HepG2 (cell line): Measurements from ENCODE around the gene CHKA. TPM values are rescaled to one million over a fixed set of nuclear protein-coding genes. Genes with fewer than 3 reads are reported as not detected.
A peak's percentile ranks its signal among the peaks of the same experiment; 100 is the strongest.

Experiments used
- AHR ChIP-seq: IDR thresholded peaks from 2 replicates; pipeline ENCODE4 v1.6.1; 2018; ENCODE audit warnings: missing genetic modification reagents, missing compliant biosample characterization
- ATF1 ChIP-seq: IDR thresholded peaks from 2 replicates; pipeline ENCODE4 v1.6.1; 2016; ENCODE audit warnings: mild to moderate bottlenecking, control low read depth
- ELF3 ChIP-seq: IDR thresholded peaks from 2 replicates; pipeline ENCODE4 v1.6.1; 2016; ENCODE audit warnings: missing genetic modification reagents, missing compliant biosample characterization
- ERF ChIP-seq: IDR thresholded peaks from 2 replicates; pipeline ENCODE4 v1.6.1; 2018; ENCODE audit warnings: missing biosample characterization, missing genetic modification reagents
- HNF4G ChIP-seq, 2 experiments: sonication (generic) in 1 of 2; formaldehyde crosslinking in 1 of 2; IDR thresholded peaks; 2 replicates each; pipeline versions ENCODE4 v1.4.0 to v1.6.1; 2011 to 2020; ENCODE audit warnings: borderline replicate concordance in 2 of 2, low read depth in 2 of 2, mild to moderate bottlenecking in 2 of 2, low read length in 1 of 2, missing genetic modification reagents in 1 of 2, moderate library complexity in 1 of 2
- KAT7 ChIP-seq: IDR thresholded peaks from 2 replicates; pipeline ENCODE4 v1.6.1; 2018; ENCODE audit warnings: borderline replicate concordance, missing compliant biosample characterization
- KMT2A ChIP-seq: sonication (generic); formaldehyde crosslinking; IDR thresholded peaks from 2 replicates; pipeline ENCODE4 v1.4.0; 2020; ENCODE audit warnings: missing genetic modification reagents
- MAZ ChIP-seq, 2 experiments: sonication (generic) in 1 of 2; formaldehyde crosslinking in 1 of 2; IDR thresholded peaks; 2 replicates each; pipeline versions ENCODE4 v1.5.0 to v1.6.1; 2012 to 2020; ENCODE audit warnings: low read depth in 2 of 2, mild to moderate bottlenecking in 2 of 2, borderline replicate concordance in 1 of 2, improper control_type of control experiment in 1 of 2, low read length in 1 of 2, missing genetic modification reagents in 1 of 2, moderate library complexity in 1 of 2
- MED1 ChIP-seq: sonication (generic); formaldehyde crosslinking; IDR thresholded peaks from 2 replicates; pipeline ENCODE4 v1.4.0; 2020; ENCODE audit warnings: missing genetic modification reagents
- MNT ChIP-seq: fragments of 450-650 bp; IDR thresholded peaks from 2 replicates; pipeline ENCODE4 v1.6.1; 2016
- NKX3-1 ChIP-seq: sonication (generic); formaldehyde crosslinking; IDR thresholded peaks from 2 replicates; pipeline ENCODE4 v1.5.0; 2020; ENCODE audit warnings: missing genetic modification reagents
- NR1H2 ChIP-seq: sonication (generic); formaldehyde crosslinking; IDR thresholded peaks from 2 replicates; pipeline ENCODE4 v1.8.1; 2022; ENCODE audit warnings: low read depth, missing genetic modification reagents, borderline replicate concordance
- RNF2 ChIP-seq: fragments of 450-650 bp; conservative IDR thresholded peaks from 2 replicates; pipeline ENCODE4 v1.6.1; 2016; ENCODE audit warnings: low read depth
- TARDBP ChIP-seq: sonication (generic); formaldehyde crosslinking; IDR thresholded peaks from 2 replicates; pipeline ENCODE4 v1.8.0; 2022; ENCODE audit warnings: mild to moderate bottlenecking, missing genetic modification reagents
- ZEB1 ChIP-seq: IDR thresholded peaks from 2 replicates; pipeline ENCODE4 v1.6.1; 2012; ENCODE audit warnings: mild to moderate bottlenecking, low read depth, inconsistent platforms; ENCODE audit not compliant: insufficient replicate concordance
- ZNF121 ChIP-seq: sonication (generic); formaldehyde crosslinking; IDR thresholded peaks from 2 replicates; pipeline ENCODE4 v1.5.0; 2020; ENCODE audit warnings: mild to moderate bottlenecking, missing genetic modification reagents
- ZNF225 ChIP-seq: sonication (generic); formaldehyde crosslinking; IDR thresholded peaks from 2 replicates; pipeline ENCODE4 v1.4.0; 2020; ENCODE audit warnings: mild to moderate bottlenecking, missing genetic modification reagents
- ZNF329 ChIP-seq: sonication (generic); formaldehyde crosslinking; IDR thresholded peaks from 2 replicates; pipeline ENCODE4 v1.9.0; 2021; ENCODE audit warnings: low read depth, mild to moderate bottlenecking, missing genetic modification reagents
- ZNF337 ChIP-seq: sonication (generic); formaldehyde crosslinking; IDR thresholded peaks from 2 replicates; pipeline ENCODE4 v1.5.1; 2020; ENCODE audit warnings: missing genetic modification reagents, low read depth, mild to moderate bottlenecking, borderline replicate concordance
- ZNF501 ChIP-seq: sonication (generic); formaldehyde crosslinking; IDR thresholded peaks from 2 replicates; pipeline ENCODE4 v1.5.1; 2020; ENCODE audit warnings: mild to moderate bottlenecking, moderate library complexity, missing genetic modification reagents
- ZNF574 ChIP-seq: sonication (generic); formaldehyde crosslinking; IDR thresholded peaks from 2 replicates; pipeline ENCODE4 v1.4.0; 2020; ENCODE audit warnings: missing genetic modification reagents
- ZNF605 ChIP-seq: sonication (generic); formaldehyde crosslinking; IDR thresholded peaks from 2 replicates; pipeline ENCODE4 v1.8.0; 2022; ENCODE audit warnings: mild to moderate bottlenecking, missing genetic modification reagents
- ZNF614 ChIP-seq: IDR thresholded peaks from 2 replicates; pipeline ENCODE4 v1.6.1; 2018; ENCODE audit warnings: missing biosample characterization, missing genetic modification reagents, inconsistent platforms, borderline replicate concordance
- ZNF775 ChIP-seq: sonication (generic); formaldehyde crosslinking; IDR thresholded peaks from 2 replicates; pipeline ENCODE4 v1.4.0; 2020; ENCODE audit warnings: missing genetic modification reagents, mild to moderate bottlenecking, moderate library complexity, borderline replicate concordance
- polyA plus RNA-seq, 8 experiments: library from polyadenylated mRNA; depleted of rRNA in 3 of 8; stranded (reverse) in 7 of 8; unstranded in 1 of 8; fragments of >200 nt; fragmentation: Illumina TruSeq in 4 of 8; extraction: Trizol in 4 of 8; gene quantifications; 2 replicates each; pipeline versions ENCODE4 v1.2.1 to v1.2.3, GENCODE V29; 2011 to 2016; ENCODE audit warnings: low read depth in 4 of 8, missing spikeins in 1 of 8, mixed read lengths in 1 of 8; ENCODE audit not compliant: insufficient read depth in 1 of 8
- total RNA-seq, 5 experiments: library from RNA; depleted of rRNA; stranded (reverse); fragments of >200 nt; fragmentation: Illumina TruSeq; extraction: Trizol; gene quantifications; 2 replicates each; pipeline ENCODE4 v1.2.3, GENCODE V29; 2016; ENCODE audit warnings: low read depth in 1 of 5
- TF ChIP-seq, protein P1 (sequence below): IDR thresholded peaks from 2 replicates; pipeline ENCODE4 v1.6.1; 2016; ENCODE audit warnings: mild to moderate bottlenecking

The CHKA gene
- total and polyA plus RNA-seq, 2 of the 13 experiments (the other 11 are each of a cell fraction or from before 2014, with no cell fraction given): 71.6 to 92.7 TPM

GRCh38 chr11:68128682-68129327, 7.6 kb upstream of the CHKA start (continued):
- TF ChIP-seq ZNF574 (CRISPR knock-in tag): peak; percentile 37; the same call in 1 of the 2 replicates
- TF ChIP-seq ZNF605: no peak
- TF ChIP-seq HNF4G (IDR thresholded peaks at IDR 0.05; ENCODE audit: borderline replicate concordance, low read depth, low read length): peak; percentile 10; the same call in 1 of the 2 replicates
- TF ChIP-seq HNF4G (CRISPR knock-in tag; IDR thresholded peaks at IDR 0.05; ENCODE audit: borderline replicate concordance, low read depth): no peak
- no peak for TF ChIP-seq ZNF501
- peak; percentile 30 for TF ChIP-seq ZEB1
- peak; percentile 87; the same call in 1 of the 2 replicates for TF ChIP-seq ZNF614 (CRISPR knock-in tag)
- no peak for TF ChIP-seq NR1H2 (CRISPR knock-in tag)
- peak; percentile 48 for TF ChIP-seq MED1 (CRISPR knock-in tag)
- TF ChIP-seq ZNF337 (CRISPR knock-in tag): no peak
- no peak for TF ChIP-seq ZNF329 (CRISPR knock-in tag)
- no peak for TF ChIP-seq ZNF775 (CRISPR knock-in tag)
- TF ChIP-seq NKX3-1 (CRISPR knock-in tag): no peak
- TF ChIP-seq TARDBP (CRISPR knock-in tag): peak; percentile 34; the same call in 1 of the 2 replicates
- no peak; the same call in 1 of the 2 replicates for TF ChIP-seq ERF
- no peak for TF ChIP-seq ATF1 (CRISPR knock-in tag)
- 0 out of 2 replicates have a peak, but pooled peaks have one; percentile 16 for TF ChIP-seq ELF3 (CRISPR knock-in tag)
- 0 out of 2 replicates have a peak, but pooled peaks have one; percentile 40 for TF ChIP-seq KAT7 (CRISPR knock-in tag)
- peak; percentile 53; the same call in 1 of the 2 replicates for TF ChIP-seq KMT2A (CRISPR knock-in tag)
- TF ChIP-seq RNF2: no peak
- 0 out of 2 replicates have a peak, but pooled peaks have one; percentile 28 for TF ChIP-seq AHR
- TF ChIP-seq, protein P1, sequence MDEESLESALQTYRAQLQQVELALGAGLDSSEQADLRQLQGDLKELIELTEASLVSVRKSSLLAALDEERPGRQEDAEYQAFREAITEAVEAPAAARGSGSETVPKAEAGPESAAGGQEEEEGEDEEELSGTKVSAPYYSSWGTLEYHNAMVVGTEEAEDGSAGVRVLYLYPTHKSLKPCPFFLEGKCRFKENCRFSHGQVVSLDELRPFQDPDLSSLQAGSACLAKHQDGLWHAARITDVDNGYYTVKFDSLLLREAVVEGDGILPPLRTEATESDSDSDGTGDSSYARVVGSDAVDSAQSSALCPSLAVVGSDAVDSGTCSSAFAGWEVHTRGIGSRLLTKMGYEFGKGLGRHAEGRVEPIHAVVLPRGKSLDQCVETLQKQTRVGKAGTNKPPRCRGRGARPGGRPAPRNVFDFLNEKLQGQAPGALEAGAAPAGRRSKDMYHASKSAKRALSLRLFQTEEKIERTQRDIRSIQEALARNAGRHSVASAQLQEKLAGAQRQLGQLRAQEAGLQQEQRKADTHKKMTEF (CRISPR knock-in tag): 0 out of 2 replicates have a peak, but pooled peaks have one; percentile 31
- no peak for TF ChIP-seq MAZ (IDR thresholded peaks at IDR 0.05; ENCODE audit: borderline replicate concordance, low read depth, low read length)
- TF ChIP-seq MAZ (CRISPR knock-in tag; IDR thresholded peaks at IDR 0.05; ENCODE audit: low read depth): peak; percentile 43; the same call in 1 of the 2 replicates
- peak; percentile 20; the same call in 1 of the 2 replicates for TF ChIP-seq MNT
- TF ChIP-seq ZNF225 (CRISPR knock-in tag): no peak
- TF ChIP-seq ZNF121 (CRISPR knock-in tag): no peak
